Dermis microvascular lymphatic vessel endothelial cell (primary cell): ENCODE results near the gene IGF1R. TPM values are rescaled to one million over a fixed set of nuclear protein-coding genes. Genes with fewer than 3 reads are reported as not detected.

ENCODE experiments used
- DNase-seq, 2 donors: peaks; one replicate each; pipeline versions ENCODE4 v3.0.0 to v3.0.0-alpha.2; 2010; ENCODE audit warnings: low read depth in 2 of 2
- total RNA-seq: library from RNA; depleted of rRNA; stranded (reverse); fragments of >200 nt; gene quantifications from 2 replicates; pipeline ENCODE4 v1.2.1, GENCODE V29; 2014

Gene IGF1R
- total RNA-seq, 1 donor from 2014 or later: 13.5 TPM

DNA sequence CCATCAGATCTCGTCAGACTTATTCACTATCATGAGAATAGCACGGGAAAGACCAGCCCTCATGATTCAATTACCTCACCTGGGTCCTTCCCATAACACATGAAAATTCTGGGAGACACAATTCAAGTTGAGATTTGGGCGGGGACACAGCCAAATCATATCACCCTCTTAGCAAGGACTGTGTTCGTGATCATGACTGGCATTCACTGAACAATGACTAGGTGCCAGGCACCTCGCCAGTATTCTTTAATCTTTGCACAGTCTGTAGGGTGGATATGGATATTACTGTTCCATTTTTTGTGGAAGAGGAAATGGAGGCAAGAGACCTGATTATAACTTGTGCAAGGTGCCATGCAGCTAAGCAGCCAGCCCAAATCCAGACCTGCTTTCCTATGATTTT, 77.5 kb downstream of the IGF1R start:
- DNase-seq: no peak

DNA sequence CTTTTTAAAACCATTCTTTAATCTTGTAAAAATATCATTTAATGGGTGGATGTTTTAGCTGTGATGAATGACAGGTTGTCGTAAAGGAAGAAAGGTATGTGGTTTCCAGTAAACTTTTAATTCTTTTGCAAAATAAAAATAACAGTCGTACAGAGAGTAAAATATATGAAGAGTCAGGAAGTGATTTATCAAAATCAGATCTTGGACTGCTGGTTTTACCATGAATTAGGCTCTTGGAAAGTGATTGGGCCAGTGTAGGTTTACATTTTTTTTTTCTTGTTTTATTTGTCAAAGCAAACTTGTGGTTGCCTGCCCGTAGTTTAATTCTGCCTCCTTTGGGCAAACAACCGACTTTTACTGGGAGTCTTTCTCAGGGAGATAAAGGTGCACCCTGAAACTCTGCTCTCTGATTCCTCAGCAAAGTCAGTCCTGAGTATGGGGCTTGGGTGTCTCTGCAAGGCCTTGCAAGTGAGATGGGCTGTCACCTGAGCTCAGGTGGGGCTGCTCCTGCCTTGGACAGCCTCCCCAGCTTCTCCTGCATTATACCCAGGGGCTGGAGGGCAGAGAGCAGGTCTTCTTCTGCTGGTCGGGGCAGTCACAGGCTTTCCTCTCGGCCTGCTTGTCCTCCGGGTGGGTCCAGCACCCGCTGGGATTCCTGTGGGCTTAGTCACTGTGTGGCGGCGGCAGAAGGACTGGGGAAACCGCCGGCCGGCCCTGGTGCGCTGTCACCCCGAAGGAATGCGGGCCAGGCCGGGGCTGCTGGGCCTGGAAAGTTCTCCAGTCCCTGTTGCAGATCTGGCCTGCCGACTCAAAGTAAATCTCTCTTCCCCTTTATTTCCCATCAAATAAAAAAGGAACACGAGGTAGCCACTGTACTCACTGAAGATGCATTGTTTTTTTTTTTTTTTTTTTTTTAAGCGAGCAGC, 79.0 kb downstream of the IGF1R start:
- peak; percentile 68 to 93 for DNase-seq

DNA sequence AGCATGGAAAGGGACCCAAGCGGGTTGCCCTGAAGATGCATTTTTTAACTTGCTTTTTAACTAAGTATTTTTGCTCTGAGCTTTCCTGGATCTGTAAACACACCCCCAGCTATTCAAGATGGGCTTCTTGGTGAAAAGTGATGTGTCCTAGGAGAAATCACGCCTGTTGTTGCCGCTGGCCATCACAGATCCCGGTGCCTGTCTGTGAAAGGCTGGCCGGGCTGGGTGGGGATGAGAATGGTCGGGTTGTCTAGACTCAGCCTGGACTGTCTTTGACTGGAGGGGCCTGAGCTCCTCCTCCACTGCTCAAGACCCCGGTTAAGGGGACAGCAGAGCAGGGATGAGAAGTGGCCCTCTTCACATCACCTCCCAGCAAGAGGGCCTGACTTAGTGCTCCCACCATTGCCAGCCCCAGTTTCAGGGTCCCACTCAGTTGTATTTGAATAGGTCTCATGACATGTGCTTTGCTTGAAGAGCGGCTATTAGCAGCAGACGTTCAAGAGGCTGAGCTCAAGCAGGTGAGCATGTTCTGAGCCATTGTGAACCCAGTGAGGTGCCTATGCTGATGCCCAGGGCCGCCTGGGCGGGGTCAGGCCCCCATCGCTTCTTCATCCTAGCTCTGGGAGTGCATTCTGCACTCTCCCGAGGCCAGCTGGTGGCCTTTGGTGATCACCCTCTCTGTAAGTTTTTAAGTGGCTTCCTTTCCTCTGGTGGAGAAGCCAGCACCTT, 79.9 kb downstream of the IGF1R start:
- peak in 1 of 2 donors; percentile 16 for DNase-seq

DNA sequence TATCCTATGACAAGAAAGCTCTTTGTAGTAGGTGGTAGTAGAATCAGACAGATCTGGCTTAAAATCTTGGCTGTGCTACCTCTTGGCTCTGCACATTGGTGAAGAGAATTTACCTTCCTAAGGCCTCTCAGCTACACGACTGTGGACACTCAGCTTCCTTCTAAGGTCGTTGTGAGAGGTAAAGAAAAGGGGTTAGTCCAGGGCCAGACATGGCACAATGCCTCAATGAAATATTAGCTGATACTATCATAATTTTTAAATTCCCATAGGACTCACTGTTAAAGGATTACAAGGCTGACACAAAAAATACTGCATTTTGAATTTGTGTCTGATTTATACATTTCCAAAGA, 80.4 kb downstream of the IGF1R start:
- no peak for DNase-seq

DNA sequence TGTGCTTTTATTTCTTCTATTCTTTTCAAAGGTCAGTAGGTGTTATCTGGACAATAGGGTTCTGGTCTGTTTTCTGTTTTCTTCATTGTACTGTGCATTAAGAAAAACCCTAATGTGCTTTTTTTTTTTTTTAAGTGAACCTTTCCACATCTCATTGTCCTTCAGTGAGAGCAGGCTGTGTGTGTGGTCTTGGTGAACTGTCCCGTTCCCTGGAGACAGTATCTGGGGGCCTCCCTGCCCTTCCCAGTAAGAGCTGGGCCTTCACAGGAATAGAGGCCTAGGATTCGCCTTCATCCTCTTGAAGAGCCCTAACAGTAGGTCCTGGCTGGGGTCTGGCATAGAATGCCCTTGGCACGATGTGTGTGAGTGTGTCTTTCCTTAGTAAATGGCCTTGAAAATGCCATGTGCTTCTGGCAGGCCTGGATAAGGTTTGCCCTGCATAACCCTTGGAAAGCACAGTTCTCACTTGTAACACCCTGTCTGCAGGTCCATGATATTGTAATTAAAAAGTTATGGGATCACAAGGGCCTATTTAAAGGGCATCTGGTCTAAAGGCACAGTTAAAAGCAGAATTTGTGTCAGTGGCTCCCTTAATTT, 81.2 kb downstream of the IGF1R start:
- peak in 1 of 2 donors; percentile 41 for DNase-seq

DNA sequence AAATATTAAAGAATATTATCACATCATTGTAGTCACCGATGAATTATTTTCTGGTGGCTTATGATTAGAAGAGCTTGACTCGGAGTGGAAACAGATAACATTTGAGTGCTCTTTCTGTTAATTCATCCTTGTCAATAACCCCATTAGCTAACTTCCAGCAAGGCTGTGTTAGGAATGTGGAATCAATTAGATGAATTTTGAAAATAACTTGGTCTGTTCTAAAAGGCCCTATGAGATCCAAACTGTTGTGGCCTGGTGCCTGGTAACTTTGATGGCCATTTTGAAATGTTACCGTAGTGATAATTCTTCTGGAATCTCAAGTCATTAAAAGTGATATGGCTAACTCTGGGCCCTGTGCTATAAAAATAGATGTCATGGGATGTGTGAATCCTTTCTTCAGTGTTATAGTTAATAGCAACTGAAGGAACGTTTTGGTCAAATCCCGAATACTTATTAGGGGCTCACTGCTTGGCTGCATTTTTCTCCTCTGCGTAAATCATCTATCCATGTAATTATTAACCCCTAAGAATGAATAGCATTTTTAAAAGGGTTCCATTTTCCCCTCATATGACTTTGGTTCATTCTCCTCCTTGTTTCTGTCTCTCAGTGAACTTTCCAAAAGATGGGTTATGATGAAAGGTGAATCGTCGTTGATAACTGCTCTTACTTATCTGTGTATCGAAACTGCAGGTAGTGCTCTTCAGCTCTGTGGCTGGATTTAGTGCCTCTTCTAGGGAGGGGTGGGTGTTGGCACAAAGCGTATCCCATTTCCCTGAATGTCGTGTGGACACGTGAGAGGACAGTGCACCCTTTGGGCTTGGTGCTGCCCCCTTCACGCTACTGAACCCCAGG, 82.7 kb downstream of the IGF1R start:
- no peak for DNase-seq

DNA sequence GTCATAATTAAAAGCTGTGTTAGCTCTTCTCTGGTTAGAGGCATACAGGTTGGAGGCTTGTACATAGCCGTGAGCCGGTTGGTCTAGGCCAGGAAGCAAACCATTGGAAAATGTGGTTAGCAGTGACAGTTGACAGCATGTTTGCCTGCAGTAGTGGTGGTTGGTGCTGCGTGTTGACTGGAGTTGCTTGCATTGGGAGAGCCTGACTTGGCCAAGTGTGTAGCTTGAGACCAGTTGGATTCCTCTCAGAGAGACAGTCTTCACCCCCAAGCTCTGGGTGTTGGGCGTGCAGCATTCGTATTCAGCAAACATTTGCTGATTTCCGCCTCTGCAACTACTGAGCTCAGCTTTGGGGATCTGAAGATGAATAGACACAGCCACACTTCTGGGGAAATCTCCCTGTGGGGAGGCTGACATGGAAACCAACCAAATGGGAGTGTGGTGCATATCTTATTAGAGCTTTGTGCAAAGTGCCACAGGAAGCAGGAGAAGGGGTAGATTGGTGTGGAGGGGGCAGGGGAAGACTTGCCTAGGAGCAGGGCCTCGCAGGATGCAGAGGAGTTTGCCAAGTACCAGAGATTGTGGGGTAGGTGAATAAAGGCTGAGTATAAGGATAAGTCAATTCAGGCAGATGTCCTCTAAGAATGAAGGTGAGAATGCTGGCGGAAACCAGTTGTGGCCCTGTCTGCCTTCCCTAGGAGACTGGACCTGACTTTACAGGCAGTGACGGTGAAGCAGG, 83.5 kb downstream of the IGF1R start:
- DNase-seq: no peak

DNA sequence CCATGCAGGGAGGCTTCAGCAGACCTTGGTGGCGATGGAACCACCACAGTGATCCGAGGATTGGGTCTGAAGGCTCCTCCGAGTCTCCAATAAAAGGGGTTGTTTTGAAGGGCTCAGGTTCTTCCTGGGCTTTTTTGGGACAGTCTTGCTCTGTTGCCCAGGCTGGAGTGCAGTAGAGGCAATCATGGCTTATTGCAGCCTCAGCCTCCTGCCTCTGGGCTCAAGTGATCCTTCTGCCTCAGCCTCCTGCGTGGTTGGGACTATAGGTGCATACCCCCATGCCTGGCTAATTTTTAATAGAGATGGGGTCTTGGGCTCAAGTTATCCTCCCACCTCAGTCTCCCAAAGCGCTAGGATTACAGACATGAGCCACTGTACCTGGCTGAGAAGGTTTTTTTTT, 84.8 kb downstream of the IGF1R start:
- no peak for DNase-seq

DNA sequence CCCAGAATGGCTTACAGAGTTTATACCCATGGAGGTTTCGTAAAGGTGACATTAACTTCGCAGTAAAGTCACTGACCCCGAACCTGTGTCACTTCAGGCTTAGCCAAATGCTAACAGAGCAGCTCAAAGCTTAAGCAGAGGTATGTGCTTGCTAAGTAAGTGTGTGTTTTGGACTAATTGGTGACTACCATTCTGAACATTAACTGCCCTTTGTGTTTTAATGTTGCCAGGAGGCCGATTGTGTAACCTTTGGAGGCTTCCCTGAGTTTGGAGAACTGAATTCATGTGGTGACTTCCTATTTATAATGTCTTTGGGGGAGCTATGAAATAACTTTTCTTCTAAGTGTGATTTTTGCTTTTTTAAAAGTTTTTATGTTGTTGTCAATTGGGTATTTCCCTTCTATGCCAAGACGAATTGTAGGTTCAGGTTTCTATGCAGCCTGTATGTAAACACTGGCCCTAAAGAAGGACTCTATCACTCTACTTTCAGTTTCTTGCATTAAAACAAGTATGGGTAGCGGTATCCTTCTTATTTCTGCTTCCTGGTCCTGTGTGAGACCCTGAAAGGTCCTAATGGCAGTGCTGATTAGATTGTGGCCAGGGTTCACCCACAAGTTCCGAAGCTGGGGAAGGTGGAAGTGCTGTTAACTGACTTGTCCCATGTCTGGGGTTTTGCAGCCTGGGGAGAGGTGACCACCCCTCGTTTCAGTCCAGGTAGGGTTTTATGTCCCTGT, 86.3 kb downstream of the IGF1R start:
- DNase-seq: no peak

DNA sequence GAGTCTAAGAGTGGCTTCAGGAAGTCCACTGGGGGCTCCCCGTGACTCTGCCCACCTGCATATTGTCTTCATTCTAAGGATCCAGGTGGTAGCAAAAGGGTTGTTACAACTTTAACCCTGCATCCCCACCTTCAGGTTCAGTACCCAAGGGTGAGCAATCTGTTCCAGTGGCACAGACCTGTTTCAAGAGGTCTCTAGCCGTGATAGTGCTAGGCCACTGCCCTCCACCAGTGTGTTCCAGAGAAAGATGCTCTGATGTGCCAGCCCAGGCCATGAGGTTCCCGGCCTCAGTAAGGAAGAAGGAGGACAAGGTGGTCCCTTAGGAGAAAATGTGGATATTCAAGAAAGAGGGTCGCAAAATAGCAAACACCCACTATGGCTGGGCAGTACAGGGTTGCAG, 87.0 kb downstream of the IGF1R start:
- DNase-seq: no peak

DNA sequence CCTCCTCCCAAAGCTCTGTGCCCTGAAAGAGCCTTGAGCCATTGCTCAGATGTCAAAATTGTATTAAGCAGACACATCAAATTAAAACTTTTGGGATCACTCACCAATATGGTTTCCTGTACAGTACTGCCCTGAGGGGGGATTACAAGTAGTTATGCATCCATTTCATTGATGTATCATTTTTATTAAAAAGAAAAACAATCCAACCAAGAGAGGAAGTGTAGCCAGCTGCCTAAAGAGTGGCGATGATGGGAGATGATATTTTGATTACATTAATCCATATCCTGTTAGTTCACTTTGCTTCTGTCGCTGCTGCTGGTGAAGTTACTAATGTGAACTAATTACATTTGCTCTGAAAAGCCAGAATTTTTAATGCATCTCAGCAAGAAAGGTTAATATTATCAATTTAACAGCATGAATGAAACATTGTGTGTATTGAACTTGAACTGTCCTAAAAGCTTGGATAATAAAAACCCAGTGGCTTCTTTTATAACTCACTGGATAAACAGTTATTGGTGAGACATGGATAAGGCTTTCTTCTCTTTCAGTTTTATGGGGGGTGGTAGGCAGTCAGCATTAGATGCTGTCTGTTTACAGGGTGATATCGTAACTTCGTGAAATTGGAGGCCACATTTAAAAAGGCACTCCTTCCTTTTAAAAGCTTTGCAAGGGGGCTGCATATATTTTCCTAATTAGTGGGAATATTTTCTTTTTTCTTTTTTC, 87.7 kb downstream of the IGF1R start:
- peak in 1 of 2 donors; percentile 31 for DNase-seq

DNA sequence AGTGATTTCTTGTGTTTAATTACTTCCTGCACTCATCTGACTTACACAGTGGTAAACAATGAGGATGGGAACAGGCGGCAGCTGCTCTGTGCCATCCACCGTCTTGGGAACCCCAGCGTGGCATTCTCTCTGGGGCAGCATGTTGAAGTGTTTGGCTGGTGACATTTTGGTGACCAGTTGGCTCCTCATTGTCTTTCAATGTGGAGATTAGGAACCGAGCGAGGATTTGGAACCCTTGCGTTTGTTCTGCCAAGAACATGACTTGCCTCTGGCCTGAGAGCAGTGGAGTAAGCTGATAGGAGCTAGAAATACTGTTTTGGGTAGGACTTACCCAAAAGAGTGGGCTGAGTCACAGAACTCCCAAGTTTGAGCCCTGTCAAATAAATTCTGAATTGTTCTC, 88.8 kb downstream of the IGF1R start:
- no peak for DNase-seq

DNA sequence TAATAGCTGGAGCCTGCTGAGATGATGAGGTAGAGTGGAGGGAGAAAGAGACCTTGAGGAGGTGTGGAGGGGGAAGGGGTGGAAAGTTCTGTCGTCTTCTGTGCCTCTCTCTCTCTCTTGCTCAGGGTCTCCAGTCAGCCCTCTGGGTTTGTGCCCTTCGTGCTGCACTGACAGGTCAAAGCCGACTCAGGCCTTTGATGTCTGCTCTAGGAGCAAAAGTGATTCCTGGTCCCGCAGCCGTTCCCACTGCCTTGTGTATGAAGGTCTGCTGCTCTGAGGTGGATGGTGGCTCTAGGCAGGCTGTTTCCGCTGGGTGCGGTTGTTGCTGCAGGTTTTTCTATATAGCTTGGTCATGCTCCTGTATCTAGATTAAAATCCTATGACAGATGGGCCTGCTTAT, 89.4 kb downstream of the IGF1R start:
- no peak for DNase-seq

DNA sequence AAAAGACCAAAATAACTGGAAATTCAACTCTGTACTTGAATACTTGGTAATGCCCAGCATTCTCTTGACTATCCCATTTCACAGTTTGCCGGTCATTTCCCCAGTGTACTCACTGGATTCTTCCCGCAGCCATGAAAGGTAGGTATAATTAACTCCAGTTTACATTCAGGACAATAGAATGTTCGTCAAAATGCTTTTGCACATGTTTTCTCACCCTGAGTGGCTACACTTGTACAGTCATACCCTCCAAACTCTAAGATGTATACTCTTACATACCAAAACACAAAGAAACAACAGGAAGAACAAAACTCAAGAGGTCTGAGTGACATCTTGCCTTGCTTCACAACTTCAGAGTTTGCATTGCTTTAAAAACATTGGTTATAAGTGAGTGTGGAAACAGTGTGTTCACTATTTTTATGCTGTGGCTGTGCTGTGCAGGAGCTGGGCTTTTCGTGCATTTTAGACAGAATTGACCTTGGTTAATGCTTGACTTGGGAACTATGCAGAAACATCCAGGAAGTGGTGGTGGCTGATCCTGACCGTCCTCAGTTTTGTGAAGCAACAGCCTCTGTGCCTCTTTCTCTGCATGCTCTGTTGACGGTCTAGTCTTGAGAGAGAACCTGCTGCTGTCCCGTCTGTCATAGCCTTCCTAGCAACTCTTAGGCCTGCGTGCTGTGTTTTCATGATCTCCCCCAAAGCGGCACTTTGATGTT, 90.5 kb downstream of the IGF1R start:
- no peak for DNase-seq

DNA sequence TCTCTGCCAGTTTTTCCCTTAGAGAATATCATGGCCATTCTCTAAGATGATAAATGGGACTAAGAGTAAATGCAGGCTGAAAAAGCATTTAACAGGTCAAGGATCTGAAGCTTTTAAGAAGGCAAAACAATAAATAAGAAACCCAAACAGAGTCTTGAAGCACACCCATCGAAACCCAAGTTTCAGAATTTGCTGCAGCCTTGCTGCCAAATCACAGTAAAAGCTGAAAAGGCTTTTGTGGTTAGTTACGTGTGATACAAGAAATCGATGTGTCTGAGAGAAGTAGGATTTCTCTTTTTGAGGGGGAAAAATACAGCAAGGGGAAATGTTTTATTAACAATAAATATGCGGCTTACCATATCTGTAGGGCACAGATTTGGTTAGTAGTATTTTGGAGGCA, 92.0 kb downstream of the IGF1R start:
- DNase-seq: no peak

DNA sequence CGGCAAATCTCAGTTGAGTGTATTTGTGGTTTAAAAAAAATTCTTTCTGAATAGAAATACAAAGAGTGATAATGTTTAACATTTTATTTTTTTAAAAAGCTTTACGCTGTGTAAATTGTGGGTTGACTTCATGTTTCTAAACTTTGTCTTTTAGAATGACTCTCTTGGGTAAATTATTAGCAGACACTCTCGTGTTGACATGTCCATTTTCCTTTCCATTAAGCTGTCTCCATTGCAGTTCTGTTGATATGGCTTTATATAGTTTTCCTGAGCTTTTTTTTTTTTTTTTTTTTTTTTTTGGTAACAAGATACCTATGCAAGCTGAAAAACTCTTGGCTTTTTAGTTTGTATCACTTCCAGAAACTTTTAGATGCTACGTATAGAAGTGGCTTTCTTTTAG, 92.6 kb downstream of the IGF1R start:
- no peak for DNase-seq

DNA sequence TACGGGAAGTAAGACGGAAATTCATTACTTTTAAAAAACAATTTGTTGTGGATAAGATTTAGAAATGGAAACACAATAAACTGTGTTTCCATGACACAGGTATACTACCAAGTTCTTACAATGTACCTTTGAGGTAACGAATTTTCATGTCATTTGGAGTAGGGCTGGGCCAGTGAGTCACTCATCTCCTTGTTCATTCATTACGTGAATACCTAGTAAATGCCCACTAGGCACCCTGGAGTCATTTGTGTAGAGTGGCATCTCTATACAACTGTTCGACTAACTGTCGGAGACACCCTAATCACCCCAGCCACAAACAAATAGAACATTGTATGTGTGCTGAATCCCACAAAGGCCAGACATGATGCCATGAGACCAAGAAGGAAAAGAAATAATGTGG, 94.8 kb downstream of the IGF1R start:
- no peak for DNase-seq

DNA sequence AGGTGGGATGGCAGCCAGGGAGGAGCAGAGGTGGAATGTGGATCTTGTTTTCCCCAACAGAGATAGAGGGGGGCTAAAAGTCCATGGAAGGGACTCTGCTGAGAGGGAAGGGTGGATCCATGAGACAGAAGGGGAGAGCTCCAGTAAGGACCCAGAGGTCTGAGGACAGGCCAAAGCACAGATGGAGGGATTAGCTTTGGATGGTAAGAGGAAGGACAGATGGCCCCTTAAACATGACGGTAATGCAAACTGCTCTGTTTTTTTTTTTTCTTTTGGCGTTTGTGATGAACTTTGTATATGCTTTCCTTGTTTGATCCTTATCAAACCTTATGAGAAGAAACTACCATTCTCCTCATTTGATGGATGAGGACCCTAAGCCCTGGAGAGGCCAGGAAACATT, 96.2 kb downstream of the IGF1R start:
- no peak for DNase-seq

DNA sequence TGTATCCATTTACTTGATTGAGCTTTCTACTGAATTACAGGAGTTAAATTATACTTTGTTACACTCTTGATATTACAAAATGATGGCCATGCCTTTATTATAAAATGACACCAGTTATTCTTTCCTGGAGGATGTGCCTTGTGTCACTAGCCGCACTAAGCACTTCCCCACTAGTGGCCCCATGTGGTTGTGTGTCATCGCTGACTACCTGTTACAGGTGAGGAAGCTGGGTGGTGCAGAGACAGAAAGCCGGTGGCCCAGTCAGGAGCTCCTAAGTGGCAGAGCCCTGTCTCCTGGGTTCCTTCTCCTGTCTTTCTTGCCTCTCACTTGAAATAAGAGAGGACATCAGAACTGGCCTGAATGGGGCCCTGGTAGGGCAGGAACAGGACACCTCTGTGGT, 96.8 kb downstream of the IGF1R start:
- DNase-seq: no peak
